Limb (tissue), 2 donors: ENCODE measurements around the gene FUT1.
A peak's percentile ranks its signal among the peaks of the same experiment; 100 is the strongest.
"Not testable (repeated sequence)": the region's sequence is repeated elsewhere in the genome, so short reads cannot be mapped to it uniquely, and the experiment has no call there.

ENCODE experiments used
- DNase-seq, 2 donors: peaks; one replicate each; pipeline ENCODE4 v3.0.0-alpha.2; 2016; ENCODE audit errors: extremely low spot score in 2 of 2

FUT1 gene

DNA sequence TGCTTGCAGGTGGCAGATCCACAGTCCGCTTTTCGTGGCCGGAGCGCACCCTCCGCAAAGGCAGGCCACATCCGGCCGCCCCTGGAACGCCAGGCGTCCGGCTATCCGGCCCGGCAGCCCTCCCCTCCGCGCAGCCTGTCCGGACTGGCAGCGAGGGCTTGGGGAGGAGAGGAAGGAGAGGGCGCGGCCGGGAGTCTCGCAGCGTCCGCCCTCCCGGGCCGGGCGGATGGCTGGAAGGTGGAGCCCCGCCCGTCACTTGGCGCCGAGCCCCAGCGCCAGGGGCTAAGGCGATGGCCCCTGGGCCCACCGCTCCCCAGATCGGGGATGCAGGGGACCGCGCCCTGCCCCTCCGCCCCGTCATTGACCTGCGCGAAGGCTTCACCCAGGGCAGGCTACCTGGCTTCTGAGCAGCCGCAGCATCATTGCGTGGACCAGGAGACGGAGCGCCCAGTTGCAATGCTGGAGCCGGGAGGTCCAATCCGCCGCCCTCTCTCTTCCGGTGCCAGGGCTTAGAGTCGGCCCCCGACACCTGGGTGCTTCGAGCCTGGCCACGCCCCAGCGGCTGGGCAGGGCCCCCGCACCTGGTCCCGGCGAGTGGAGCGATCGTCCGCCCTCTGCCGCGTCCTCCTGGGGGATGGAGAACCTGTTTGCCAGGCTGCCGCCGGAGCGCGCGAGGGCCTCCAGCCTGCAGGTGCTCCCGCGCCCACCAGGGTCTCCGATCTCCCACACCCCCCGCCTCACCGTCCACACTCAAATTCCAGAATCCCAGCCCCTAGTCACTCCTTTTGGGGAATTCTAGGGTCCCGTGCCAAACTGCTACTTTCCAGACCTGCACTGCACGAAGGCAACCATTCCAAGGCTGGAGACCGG is at the start of gene FUT1:
Gene FUT1 (minus strand): TSS at position 146 of the 870 bp plus-strand sequence. CDS start 1,360 bp downstream, outside the sequence.
- DNase-seq, result peak in 1 of 2 donors; percentile 67

GRCh38 chr19:48799358-48800300 is 47.2 kb upstream of the FUT1 start:
- DNase-seq, result no peak

DNA sequence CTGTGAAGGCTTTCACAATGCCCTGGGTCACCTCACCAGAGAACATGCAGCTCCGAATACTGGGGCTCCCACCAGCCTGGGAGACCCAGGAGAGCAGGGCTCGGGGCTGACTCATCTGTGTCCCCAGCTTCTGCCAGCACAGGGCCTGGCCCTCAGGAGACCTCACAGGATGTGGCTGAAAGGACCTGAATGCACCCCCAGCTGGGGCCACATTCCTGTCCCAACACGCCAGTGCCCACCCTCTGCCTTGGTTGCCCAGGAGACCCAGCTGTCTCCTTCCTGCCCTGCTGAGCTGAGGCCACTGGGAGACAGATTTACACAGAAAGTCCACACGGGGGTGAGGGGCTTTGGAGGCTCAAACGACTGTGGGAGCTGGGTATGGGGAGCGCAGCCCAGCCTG is 46.5 kb upstream of the FUT1 start:
- DNase-seq, result no peak

DNA sequence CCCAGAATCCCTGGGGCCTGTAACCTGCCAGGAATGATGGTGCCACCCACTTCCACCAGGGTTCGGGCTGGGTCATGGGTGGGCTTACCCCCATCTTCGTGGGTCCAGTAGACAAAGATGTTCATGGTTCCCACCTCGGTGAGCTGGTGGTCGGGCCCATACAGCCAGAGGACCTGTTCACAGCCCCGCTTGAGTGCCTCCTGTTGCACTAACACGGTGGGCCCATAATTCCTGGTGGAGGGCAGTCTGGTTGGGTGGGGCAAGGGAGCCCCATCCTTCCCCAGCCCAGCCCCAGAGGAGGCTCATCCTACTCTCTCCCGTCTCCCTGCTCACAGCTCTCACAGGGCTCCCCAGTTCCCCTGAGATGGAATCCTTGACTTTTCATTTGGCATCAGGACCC is 44.7 kb upstream of the FUT1 start:
- no peak for DNase-seq

- no peak for DNase-seq
Observed at GRCh38 chr19:48796298-48797083, 44.0 kb upstream of the FUT1 start.

DNA sequence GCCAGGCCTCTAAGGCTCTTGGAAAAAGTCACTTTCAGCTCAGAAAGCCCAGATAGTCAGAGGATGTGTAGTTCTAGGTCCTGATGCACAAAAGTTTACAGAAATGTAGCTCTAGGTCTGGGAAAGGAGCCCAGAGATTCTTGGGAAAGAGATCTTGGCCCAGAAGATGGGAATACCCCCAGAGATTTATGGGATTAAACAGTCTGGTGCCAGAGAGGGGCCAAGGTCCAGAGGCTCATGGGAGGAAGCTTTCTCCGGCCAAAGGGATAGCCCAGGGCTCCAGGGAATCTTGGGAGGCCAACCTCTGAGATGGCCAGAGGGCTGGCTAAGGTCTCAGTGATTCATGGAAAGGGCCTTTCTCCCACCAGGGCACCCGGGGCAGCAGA is 43.2 kb upstream of the FUT1 start:
- no peak for DNase-seq

DNA sequence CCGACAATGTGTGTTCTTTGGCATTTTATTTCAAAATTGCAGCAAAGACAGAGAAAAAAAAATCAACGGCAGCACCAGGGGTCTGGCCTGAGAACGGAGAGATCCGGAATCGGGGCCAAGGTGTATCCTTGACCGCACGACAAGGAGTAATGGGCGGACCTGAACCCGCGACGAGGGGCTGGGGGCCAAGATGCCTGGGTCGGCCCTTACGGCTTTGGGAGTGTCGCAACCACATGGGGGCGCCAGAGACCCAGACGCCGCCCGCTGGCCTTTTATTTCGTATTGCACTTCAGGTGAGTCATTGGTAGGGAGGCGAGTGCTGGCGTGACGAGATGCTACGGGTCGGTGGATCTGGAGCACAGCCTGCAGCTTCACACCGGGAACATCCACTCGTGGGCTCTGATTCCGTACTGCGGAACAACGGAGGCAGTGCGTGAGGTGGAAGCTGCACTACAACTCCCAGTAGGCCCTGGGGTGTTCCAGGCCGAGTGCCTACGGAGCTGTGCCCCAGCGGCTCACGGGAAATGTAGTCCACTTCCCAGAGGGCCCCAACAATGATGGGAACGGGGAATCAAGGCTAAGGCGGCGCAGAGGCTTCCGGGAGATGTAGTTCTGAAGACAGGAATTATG is 42.7 kb upstream of the FUT1 start:
- peak; percentile 95 to 96 for DNase-seq

GRCh38 chr19:48794291-48794690 is 41.9 kb upstream of the FUT1 start:
- no peak for DNase-seq

DNA sequence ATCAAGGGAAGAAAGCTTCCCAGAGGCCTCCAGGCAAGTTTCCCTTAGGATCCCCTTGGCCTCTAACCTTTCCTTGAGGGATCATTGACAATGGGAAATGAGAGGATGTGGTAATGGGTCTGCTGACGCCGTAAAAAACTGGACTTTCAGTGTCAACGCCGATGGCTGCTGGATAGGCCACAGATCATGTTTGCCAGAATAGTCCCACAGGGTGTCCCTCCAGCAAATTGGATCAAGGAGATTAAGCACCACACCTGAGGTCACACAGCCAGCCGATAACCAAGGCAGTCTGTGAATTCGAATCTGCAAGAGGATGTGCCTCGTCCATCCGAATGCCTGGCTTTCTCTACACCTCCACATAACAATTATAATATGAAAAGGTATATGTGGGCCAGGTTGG is 40.8 kb upstream of the FUT1 start:
- no peak for DNase-seq

- not testable (repeated sequence) for DNase-seq
Observed at GRCh38 chr19:48787331-48787730, 34.9 kb upstream of the FUT1 start.

DNA sequence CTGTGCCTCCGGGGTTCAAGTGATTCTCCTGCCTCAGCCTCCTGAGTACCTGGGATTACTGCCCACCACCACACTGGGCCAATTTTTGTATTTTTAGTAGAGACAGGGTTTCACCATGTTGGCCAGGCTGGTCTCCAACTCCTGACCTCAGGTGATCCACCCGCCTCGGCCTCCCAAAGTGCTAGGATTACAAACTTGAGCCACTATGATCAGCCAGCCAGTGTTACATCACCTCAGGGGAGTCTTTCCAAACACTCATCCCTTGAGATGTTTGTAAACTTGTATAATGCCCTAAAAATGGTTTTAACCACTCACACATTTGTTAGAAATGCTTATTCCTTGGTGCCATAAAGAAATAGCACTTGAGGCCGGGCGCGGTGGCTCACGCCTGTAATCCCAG is 34.0 kb upstream of the FUT1 start:
- DNase-seq, result not testable (repeated sequence)

- DNase-seq, result no peak
Observed at GRCh38 chr19:48784527-48784926, 32.1 kb upstream of the FUT1 start.

- no peak for DNase-seq
Observed at GRCh38 chr19:48780631-48781391, 28.4 kb upstream of the FUT1 start.

GRCh38 chr19:48779636-48780035 is 27.2 kb upstream of the FUT1 start:
- no peak for DNase-seq

DNA sequence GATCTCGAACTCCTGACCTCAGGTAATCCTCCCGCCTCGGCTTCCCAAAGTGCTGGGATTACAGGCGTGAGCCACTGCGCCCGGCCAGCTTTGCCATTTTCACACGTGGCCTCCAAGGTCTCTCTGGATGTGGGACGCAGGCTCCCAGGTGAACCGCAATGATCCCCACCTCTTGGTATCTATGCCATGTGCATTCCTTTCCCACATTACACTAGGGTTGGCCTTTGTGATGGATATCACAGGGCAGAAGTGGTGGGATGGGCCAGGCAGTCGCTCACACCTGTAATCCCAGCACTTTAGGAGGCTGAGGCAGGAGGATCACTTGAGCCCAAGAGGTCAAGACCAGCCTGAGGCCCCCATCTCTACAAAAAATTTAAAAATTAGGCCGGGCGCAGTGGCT is 25.3 kb upstream of the FUT1 start:
- DNase-seq, result no peak

GRCh38 chr19:48777139-48777538 is 24.7 kb upstream of the FUT1 start:
- DNase-seq, result no peak

DNA sequence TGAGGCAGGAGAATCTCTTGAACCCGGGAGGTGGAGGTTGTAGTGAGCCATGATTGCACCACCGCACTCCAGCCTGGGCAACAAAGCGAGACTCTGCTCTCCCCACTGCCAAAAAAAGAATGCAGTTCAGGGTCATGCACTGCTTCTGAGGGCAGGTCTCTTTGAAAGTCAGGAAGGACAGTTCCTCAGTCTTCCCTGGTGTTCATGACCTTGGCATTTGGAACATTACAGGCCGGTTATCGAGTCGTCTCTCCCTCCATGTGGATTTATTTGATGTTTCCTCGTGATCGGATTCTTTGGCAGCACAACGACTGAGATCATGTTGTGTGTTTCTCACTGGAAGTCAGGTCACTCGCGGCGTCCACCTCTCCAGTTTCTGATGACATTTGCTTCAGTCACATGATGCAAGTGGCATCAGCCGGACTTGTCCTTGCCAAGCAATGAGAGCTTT is 20.1 kb upstream of the FUT1 start:
- DNase-seq, result no peak

DNA sequence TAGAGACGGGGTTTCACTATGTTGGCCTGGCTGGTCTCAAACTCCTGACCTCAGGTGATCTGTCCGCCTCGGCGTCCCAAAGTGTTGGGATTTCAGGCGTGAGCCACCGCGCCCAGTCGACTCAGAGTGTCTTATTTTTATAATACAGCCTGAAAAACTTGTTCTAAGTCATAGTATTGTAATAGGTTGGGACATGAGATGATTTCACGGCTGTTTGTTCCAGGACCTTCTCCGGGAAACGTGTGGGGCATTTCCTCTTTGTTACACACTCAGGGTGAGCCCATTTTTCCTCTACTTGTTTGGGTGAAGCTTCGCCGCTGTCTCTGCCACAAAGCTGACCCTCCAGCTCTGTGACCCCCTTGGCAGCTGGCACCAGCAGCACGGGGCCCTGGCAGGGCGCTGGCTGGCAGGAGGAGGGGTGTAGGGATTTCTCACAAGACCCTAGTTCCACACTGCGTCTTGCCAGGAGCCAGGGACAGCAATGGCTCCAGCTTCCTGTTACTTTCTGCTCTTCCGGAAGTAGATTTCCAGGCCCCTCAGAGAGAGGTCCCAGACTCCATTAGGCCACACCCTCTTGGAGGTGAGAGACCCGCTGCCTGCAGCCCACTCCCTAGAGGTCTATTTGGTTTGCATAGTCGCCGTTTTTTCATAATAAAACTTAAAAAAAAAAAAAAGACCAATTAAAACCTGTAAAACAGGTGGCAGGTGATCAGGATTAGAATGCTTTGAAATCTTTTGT is 18.5 kb upstream of the FUT1 start:
- no peak for DNase-seq

- no peak for DNase-seq
Observed at GRCh38 chr19:48770266-48770665, 17.8 kb upstream of the FUT1 start.
